ENCODE results near the gene CWC22.

DNA sequence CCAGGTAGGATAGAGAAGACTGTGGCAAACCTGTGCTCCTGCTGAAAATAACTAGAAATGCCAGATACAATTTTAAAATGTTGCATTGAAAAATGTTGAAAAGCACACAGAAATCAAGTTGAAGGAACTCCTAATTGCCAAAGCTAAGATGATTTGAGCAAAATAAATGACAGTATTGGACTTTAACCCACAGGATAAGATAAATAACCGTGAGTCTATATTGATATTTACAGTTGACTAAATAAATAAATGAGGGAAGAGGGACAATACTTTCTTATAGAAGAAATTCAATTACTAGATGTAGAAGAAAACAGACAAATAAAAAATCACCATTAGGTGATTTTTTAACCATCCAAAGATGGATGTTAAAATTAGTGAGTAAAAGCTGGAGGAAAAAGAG lies 59.0 kb downstream of the CWC22 start:
- TF ChIP-seq EZH2 (IDR thresholded peaks at IDR 0.05; ENCODE audit: insufficient read depth, poor library complexity, severe bottlenecking) (no peak), EZH2phosphoT487 (IDR thresholded peaks at IDR 0.05; ENCODE audit: insufficient read depth, low read depth) (no peak)

All from GM23248 (cell line).